ENCODE results near the gene ANO4.

- no peak for TF ChIP-seq CTCF (IDR thresholded peaks at IDR 0.05)
- no peak for TF ChIP-seq ZFX (IDR thresholded peaks at IDR 0.05; ENCODE audit: borderline replicate concordance)
These were observed 5.2 kb downstream of the ANO4 start for GRCh38 chr12:100799770-100800169.
